ENCODE results near the gene NCOA3.
A peak's percentile ranks its signal among the peaks of the same experiment; 100 is the strongest.

Gene NCOA3

DNA sequence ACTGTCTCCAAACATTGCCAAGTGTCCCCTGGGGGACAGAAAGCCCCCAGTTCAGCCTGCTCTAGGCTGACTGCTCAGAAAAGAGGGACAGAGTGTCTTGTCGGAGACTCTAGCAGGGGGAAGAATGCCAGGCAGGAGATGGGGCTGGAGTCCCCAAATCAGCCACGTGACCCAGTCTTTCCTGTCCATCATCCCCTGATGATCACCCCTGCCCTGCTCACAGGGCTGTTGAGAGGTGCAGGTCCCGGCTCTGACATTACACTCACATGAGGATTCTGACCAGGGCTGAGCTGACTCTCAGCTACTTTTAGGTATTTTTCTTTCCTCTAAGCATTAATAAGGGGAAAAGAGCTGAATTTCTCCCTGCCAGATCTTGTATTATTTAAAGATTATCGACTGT lies 167.8 kb downstream of the NCOA3 start:
- DNase-seq = no peak

DNA sequence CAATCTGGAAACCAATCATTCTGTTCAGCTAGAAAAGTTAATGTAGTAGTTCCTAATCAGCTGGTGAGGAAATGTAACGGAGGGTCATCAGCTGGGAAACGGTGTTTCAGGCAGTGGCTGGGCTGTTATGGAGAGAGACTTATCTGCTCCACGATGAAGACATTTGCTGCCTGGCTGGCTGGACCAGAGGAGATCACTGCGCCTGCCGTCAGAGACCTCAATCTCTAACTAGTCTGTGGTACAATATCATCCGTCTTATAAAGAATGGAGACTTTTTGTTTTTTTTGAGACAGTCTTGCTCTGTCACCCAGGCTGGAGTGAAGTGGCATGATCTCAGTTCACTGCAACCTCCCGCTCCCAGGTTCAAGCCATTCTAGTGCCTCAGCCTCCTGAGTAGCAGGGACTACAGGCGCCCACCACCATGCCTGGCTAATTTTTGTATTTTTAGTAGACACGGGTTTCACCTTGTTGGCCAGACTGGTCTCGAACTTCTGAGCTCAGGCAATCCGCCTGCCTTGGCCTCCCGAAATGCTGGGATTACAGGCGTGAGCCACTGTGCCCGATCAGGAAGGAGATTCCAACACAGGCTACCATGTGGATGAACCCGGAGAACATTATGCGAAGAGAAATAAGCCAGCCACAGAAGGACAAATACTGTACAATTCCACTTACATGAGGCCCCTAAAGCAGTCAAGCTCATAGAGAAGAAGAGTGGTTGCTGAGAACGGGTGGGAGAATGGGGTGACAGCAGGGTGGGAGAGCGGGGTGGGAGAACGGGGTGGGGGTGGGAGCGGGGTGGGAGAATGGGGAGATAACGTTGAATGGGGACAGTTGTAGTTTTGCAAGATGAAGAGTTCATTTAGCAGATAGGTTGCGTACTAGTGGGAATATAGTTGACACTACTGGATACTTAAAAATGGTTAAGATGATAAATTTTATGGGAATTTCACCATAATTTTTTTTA lies 168.5 kb downstream of the NCOA3 start:
- DNase-seq = no peak

DNA sequence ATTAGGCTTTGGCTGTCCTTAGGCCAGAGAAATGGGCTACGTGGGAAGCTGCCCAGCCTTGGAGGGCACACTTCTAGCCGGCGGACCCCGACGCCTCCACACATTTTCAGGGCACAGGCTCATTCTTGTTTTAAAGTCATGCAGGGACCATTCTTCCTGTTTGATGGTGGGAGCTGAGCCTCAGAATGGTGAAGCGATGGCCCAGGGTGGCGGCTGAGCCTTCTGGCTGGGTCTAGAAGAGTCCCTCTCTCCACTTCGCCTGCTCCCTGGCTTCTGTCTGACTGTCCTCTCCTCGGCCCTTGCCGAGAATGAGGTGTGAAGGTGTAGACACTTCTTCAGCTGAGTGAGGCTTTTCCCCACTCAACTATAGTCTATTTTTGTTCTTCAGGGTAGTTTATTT lies 169.2 kb downstream of the NCOA3 start:
- no peak for DNase-seq

DNA sequence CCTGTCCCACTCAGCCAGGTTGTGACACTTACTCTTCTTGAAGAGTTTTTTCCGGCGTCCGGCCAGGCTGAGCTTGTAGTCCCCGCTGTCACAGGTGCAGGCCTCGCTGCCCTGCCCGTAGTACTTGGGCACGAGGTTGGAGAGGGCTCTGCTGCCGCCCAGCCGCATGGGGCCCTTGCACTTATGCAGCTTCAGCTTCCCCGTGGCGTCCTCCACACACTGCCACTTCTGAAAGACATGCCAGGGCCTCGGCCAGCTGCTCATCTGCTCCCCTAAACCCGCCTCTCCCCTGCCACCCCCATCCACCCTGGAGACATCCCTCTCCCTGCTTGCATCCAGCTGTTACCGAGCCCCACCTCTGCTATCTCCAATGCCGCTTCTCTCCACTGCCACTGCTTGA lies 170.5 kb downstream of the NCOA3 start:
- DNase-seq = no peak

DNA sequence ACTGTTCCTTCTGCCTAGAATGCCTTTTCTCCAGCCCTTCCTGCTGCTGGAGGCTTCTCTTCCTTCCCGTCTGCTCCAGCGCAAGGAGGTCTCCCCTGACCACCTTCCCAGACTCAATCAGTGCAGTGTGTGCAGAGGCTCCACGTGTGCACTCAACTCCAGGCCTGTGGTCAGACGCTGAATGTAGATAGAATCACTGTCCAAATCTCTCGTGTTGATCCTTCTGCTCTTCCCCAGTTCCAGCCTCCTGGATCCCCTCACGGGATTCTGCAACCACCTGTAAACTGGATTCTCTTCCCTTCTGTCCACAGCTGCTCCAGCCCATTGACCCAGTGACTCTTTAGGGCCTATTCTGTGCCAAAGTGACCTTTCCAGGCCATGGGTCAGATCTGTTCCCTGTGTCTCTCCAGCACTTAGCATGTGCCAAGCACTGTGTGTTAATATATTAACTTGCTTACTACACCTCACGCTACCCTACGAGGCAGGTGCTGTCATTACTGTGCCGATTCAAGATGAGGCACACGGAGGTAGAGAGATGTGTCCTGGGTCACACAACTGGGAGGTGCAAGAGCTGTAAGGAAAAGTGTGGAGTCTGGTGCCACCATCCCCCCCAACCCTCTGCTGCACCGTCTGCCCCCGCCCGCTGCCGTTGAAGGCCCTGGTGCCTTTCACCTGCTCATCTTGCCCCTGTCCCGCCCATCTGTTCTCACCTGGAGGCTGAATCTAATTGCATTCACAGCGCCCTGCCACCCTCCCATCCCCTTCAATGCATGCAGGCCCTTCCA lies 171.4 kb downstream of the NCOA3 start:
- no peak for DNase-seq

DNA sequence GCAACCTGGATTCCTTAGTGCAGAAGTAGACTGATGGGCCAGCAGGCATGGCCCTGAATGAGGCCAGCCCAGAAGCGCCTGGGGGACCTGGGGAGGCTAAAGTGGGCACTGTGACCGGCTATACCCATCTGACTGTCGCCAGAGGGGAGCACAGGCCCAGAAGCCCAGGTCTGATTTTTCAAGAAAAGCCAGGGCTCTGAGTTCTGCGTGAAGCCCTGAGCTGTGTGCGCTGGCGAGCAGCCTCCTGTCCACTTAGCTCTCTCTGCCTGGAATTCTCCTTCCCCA lies 171.9 kb downstream of the NCOA3 start:
- no peak for DNase-seq

DNA sequence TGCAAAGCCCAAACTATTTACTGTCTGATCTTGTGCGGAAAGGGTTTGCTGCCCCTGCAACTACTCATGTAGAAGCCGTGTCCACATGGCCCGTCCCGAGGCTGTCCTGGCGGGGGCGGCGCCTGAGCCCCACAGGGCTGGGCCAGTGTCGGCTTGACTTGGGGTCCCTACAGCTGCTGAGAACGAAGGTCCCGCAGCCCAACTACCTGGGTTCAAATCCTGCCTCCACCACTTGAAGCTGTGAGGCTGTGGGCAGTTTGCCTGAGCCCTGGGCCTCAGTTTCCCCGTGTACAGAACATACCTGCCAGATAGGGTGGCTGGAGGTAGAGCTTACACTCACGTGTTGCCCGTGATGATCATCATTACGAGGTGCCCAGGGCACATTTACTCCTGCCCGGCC lies 172.5 kb downstream of the NCOA3 start:
- no peak for DNase-seq

DNA sequence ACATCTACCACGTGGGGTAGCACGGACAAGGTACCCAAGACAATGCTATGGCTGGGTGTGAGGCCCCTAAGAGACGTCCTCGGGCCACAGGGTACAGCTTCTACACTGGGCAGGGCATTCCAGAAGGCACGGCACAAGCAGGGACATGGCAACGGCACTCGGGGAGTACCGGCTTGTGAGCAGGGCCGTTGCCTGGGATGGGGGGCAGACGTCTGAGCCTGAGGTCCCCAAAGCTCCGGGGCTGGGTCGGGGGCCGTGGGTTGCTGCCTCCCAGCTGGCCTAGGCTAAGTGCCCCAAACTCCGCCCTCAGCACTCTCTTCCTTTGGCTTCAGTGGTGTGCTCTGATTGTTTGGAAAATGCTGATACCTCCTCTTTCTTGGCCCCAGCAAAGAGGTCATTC lies 173.0 kb downstream of the NCOA3 start:
- no peak for DNase-seq

DNA sequence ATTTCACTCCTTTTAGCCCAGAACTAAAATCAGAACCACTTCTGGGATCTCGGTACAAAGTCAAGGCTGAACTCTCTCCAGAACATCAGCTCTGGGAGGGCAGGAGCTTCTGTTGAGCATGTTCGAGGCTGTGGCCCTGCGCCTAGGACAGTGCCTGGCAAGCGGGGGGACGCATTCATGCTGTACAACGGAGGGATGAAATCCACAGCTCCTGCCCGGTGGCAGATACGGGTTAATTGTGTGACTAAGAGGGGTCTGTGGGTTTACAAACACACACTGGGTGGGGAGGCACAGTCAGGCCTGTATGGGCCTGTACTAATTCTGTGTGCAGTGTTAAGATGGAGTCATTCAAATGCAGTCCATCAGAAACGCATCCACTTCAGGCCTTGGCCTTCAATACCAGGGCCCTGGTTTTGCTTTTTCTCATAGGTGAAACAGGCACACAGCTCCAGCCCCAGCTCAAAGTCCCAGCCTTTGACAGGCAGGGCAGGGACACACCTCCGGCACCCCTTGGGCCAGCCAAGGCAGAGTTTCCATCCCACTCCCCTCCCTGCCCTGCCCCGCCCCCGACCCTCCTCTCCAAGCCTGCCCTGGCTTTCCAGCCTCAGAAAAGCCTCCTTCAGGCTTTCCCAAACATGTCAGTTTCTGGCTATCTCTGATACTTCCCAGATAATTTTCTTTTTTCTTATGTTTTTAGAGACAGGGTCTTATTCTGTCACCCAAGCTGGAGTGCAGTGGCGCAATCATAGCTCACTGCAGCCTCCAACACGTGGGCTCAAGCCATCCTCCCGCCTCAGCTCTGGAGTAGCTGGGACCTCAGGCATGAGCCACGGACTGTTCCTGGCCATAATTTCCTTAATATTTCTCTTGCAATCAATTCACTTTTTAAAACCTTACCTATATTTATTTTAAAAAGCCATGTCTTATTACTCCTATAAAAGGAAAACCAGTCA lies 173.8 kb downstream of the NCOA3 start:
- DNase-seq = no peak

DNA sequence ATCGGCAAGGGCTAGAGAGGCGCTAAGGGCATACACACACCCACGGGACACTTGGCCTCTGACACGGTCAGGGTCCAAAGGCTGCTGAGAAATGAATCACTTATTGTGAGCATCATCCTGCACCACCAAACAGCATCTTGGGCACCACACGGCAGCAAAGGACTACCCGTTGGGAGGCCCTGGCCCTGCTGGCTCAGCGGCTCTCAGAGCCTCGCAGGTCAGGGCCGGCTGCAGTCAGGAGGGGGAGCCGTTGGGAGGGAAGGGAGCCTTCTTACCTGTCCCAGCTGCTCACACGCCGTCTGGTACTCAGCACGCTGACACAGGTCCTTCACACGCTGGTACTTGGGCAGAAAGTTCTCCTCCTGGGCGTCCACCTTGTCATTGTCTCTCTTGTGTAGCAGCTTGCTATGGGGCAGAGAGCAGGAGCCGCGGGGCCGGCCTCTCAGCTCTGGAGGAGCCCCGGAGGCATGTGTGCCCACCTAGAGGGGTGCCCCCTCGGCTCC lies 174.6 kb downstream of the NCOA3 start:
- no peak for DNase-seq

DNA sequence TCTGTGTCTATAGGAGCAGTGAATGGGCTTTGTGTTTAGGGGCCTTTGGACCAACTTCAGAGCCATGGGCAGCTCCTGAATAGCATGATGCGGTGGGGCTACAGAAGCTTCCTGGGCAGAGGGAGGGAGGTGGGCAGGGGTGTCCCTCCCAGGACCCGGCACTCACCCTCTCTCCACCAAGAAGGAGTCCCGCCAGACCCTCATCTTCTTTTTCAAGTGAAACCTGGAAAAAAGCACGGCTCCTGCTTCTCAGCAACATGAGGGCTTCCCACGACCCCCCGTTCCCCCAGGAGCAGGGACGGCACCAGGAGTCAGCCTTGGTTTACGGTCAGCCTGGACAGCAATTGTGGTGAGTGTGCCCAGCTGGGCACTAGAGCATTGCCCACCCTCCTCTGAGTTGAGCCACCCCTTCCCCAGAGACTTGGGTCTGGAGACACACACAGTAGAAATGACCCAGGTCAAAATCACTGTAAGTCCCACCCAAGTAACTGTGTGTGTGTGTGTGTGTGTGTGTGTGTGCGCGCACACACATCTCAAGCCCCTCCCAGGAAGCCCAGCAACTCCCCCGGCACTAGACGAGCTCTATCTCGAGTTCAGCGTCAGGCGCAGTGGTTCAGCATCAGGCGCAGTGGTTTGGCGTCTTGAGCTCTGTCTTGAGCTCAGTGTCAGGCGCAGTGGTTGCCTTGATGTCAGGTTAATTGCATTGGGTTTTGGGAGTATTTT lies 175.4 kb downstream of the NCOA3 start:
- DNase-seq = no peak

DNA sequence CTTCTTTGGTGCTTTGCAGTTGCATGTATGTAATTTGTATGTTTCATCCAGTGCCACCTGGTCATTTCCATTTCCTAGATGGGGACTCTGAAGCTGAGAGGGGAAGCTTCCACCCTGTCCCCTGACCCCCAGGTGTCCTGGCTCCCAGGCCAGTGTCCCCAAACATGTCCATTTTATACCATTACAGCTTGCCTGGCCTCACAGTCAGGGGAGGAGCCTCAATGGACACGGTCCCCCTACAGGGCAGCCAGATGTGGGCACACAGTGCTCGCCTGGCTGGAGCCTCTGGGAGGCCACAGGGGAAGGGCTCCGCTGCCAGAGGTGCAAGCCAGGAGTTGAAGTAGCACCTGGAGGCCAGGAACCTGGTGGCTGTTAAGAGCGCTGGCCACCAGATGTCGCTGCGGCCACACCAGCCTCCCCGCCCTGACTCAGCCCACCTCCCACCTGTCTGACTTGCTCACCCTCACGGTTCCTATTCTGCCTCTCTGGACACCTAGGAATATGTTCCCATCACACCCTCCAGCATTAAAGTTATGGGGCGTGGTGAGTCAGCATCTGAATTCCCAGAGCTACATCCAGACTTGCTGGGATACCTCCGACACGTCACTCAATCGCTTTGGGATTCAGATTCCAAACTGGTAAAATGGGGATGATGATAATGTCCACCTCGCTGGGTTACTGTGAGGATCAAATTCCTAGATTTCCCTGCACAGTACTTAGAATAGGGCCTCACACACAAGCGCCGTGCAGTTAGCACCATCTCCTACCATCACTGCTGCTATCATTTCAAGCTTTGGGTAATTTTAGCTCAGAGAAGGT lies 176.2 kb downstream of the NCOA3 start:
- peak; percentile 85 for DNase-seq

DNA sequence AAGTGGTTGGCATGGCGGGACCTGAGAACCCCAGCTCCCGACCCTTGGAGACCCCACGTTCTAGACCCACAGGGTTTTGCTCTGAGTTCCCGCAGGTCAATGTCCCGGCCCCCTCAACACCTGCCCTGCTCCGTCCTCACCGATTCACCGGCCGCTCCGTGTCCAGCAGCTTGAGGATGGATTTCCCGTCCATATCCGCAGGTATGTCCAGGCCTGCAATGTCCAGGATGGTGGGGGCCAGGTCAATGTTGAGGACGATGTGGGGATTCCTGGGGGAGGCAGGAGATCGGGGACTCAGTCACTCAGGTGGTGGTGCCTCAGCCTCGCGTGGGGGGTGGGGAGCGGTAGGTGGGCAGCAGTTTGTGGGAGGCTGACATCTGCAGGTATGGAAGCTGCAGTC lies 176.8 kb downstream of the NCOA3 start:
- DNase-seq = no peak

DNA sequence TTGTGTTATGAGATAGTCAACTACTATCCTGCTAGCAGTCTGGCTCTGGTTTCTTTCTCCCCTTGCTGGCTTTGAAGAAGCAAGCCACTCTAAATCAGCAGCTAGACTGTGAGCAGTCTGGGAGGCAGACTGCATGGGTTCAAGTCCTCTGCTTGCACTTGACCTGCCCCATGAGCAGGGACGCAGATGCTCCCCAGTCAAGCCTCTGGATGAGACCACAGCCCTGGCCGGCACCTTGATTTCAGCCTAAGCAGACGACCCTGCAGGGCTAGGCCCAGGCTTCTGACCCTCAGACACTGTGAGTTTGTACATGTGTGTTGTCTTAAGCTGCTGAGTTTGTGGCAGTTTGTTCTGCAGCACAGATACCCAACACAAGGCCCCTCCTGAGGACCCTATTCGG lies 177.8 kb downstream of the NCOA3 start:
- no peak for DNase-seq

DNA sequence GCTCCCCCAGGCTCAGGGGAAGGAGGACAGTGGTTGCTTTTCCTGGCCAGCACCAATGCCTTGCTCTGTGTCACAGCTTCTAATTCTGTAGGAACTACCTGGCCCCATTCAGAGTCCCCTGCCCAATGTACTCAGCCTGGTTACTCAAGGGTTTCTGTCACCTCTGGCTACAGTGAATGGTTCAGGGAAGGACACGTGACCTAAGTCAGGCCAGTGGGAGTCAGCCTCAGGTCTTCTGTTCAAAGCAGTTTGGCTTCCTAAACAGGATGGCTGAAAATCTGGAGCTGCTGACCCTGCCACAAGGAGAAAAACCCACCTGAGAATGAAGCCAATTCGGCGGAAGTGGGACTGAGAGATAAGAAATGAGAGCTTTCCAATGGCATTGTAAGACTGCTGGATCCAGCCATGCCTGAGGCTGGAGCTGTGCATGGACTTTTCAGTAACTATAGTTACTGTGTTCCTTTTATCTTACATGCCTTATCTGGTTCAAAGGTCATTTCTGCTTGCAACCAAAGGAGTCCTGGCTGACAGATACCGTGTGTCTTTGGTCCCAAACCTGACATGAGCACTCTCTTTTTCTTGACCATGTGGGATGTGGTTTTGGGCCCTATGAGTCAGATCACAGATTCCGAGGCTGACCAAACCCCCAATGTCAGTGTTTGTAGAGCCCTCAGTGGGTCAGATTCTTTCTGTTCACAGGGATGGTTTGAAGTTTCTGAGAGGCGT lies 179.3 kb downstream of the NCOA3 start:
- DNase-seq = no peak

DNA sequence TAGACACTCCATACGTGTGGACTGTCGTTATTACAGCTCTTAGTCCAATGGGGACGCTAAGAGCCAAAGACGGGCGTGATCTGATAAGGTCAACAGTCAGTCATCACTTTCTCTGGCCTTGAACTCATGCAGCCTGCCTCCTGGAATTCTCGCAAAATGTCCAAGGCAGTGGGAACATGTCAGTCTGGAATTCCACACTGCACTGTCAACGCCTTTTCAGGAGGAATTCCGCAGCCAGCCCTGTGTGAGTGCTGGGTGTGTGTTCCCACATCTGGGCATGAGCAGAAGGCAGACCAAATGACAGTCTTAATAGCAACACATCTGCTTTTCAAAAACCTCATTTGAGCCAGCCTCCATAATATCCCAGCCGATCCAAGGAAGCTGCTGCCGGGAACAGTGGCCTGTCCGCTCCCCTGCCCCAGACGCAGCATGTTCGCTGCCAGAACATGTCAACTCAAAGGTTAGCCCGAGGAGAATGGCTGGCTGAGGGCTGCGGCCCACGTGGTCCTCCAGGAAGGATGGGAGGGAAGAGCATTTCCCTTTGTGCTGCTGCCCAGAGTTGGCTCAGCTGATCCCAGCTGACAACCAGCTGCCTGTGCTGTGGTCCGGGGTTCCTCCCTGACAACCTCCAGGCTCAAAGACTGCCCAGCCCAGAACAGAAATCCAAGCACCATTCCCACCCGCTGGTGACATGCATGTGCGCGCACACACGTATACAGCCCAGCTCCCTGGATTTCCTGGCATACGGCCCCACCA lies 180.5 kb downstream of the NCOA3 start:
- no peak for DNase-seq

DNA sequence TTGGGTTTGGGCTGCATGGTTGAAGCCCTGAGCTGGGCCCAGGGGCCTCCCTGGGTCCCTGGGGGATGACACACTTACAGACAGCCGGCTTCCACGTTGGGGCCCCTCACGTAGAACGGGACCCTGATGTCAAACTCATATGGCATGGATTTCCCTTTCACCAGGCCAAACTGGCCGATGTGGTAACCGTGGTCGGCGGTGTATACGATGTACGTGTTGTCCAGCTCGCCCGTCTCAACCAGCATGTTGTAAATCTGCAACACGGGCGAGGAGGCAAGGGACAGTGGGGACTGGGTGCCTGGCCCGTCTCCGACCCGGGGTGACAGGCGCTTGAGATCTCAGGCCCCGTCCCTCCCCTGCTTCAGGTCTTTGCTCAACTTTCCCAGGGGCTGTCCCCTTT lies 181.2 kb downstream of the NCOA3 start:
- no peak for DNase-seq

DNA sequence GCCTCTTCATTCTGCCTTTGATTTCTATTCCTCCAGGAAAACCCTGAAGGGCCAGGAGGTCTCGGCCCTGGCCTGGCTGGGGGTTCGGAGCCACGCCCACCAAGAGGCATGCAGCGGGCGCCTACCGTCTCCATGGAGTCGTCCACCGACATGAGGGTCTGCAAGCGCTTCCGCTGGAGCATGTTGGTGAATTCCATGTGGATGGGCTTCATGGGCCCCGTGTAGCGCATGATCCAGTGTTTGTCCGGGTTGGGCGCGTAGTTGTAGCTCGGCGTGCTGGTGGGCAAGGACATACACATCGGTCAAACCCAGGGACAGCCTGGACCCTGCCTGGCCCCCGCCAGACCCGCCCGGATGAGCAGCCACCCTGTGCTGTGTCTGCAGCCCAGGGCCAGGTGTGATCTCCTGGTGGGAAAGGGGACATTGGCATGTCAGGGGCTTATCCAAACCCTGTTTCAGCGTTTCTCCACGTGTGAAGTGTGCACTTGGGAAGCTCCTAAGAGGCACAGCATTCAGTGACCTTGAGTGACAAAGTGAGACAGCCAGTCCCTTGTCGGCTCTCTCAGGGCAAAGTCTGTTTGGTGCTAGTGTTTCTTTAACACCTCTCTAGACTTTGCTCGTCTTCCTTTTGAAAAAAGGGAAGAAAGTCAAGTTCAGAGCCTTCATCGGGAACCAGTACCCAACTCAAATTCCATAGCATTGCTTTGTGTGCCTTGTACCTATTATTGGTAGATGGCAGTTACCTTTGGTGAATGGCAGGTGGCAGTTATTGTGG lies 182.8 kb downstream of the NCOA3 start:
- no peak for DNase-seq

DNA sequence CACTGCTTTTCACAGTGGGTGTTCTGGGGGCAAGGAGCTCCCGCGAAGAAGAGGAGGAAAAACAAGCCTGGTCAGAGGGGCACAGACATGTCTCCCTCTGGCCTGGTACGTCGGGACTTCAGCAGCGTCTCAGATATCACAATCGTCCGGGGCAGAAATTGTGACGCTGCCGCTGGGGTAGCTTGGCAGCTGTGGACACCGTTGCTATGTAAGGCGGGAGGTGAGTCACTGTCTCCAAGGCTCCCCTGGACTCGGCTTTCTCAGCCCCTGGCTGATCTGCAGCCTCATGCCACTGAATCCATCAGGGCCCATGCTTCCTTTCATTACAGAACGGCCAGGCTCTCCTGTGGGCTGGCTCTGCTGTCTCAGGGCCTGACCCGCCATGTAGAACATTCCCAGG lies 184.9 kb downstream of the NCOA3 start:
- DNase-seq = no peak

Measured in activated CD8-positive, alpha-beta memory T cell treated with anti-CD3 and anti-CD28 coated beads for 24 hours (primary cell).